Measurements from ENCODE around the gene AXIN2. TPM values are rescaled to one million over a fixed set of nuclear protein-coding genes. Genes with fewer than 3 reads are reported as not detected.

AXIN2 gene
- polyA plus RNA-seq, 1 donor from 2014 or later, result 26.7 TPM

DNA sequence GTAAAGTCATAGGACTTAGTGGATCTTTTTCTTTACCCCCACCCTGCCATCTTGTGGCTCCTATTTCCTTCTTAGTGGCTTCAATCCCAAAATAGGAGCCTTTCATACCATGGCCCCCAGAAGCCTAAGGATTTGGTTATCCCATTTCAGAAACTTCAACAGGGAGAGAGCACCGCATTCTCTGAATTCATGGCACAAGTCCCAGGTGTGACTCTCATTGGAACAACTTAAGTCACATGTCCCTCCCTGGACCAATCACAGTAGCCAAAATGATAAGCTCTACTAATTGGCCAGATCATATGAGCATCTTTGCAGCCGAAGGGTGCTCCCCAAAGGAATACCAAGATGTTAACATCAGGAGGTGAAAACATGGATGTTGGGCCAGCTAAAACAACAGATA is 43.2 kb downstream of the AXIN2 start:
- TF ChIP-seq REST (IDR thresholded peaks at IDR 0.05; ENCODE audit: borderline replicate concordance) (no peak), EZH2 (IDR thresholded peaks at IDR 0.05; ENCODE audit: borderline replicate concordance, insufficient read depth, low read length, poor library complexity, severe bottlenecking) (no peak), MXI1 (conservative IDR thresholded peaks at IDR 0.05; ENCODE audit: poor library complexity, severe bottlenecking) (no peak), TAF1 (IDR thresholded peaks at IDR 0.05; ENCODE audit: low read depth) (no peak), CTCF (IDR thresholded peaks at IDR 0.05; ENCODE audit: poor library complexity, severe bottlenecking) (no peak)
- no peak overlapping the region for H3K27ac ChIP-seq (ENCODE audit: low read length)

GRCh38 chr17:65515959-65516948 is 45.2 kb downstream of the AXIN2 start:
- no peaks in the 10 kb centered on the region for H3K27me3 ChIP-seq (ENCODE audit: insufficient read depth, low read depth, low read length)
- TF ChIP-seq TAF1 (IDR thresholded peaks at IDR 0.05; ENCODE audit: low read depth), result no peak
- peak; percentile 33 for TF ChIP-seq REST (IDR thresholded peaks at IDR 0.05; ENCODE audit: borderline replicate concordance)
- H3K9me2 ChIP-seq (ENCODE audit: insufficient read depth, low read length), result no peaks in the 10 kb centered on the region
- no peak overlapping the region for H3K9ac ChIP-seq (ENCODE audit: low read length)
- no peaks in the 10 kb centered on the region for H3K36me3 ChIP-seq (ENCODE audit: insufficient read depth, low read length)
- no peak overlapping the region for H3K27ac ChIP-seq (ENCODE audit: low read length)
- no peak overlapping the region for H2AFZ ChIP-seq (ENCODE audit: low read depth, low read length)
- no peaks in the 10 kb centered on the region for H3K9me3 ChIP-seq (ENCODE audit: low read length)
- H3K79me2 ChIP-seq (replicated peaks; ENCODE audit: insufficient read depth, low read length), result no peaks in the 10 kb centered on the region
- no peaks in the 10 kb centered on the region for H4K20me1 ChIP-seq (ENCODE audit: insufficient read depth)
- no peaks in the 10 kb centered on the region for H3F3A ChIP-seq (ENCODE audit: insufficient read depth, low read length, poor library complexity, severe bottlenecking)
- H3K4me2 ChIP-seq (ENCODE audit: low read length), result no peak overlapping the region
- H3K4me3 ChIP-seq (ENCODE audit: low read length), result no peak overlapping the region

More for the DNA sequence above, 43.2 kb downstream of the AXIN2 start:
- no peaks in the 10 kb centered on the region for H3K9me2 ChIP-seq (ENCODE audit: insufficient read depth, low read length)
- no peaks in the 10 kb centered on the region for H3K36me3 ChIP-seq (ENCODE audit: insufficient read depth, low read length)
- H3K9me3 ChIP-seq (ENCODE audit: low read length), result no peaks in the 10 kb centered on the region
- H3F3A ChIP-seq (ENCODE audit: insufficient read depth, low read length, poor library complexity, severe bottlenecking), result no peaks in the 10 kb centered on the region
- no peak overlapping the region for H3K4me2 ChIP-seq (ENCODE audit: low read length)
- no peaks in the 10 kb centered on the region for H3K79me2 ChIP-seq (replicated peaks; ENCODE audit: insufficient read depth, low read length)
- H2AFZ ChIP-seq (ENCODE audit: low read depth, low read length), result no peak overlapping the region
- no peak overlapping the region for H3K9ac ChIP-seq (ENCODE audit: low read length)
- no peaks in the 10 kb centered on the region for H3K27me3 ChIP-seq (ENCODE audit: insufficient read depth, low read depth, low read length)
- H4K20me1 ChIP-seq (ENCODE audit: insufficient read depth), result no peaks in the 10 kb centered on the region
- H3K4me3 ChIP-seq (ENCODE audit: low read length), result no peak overlapping the region
